Testis (tissue), 3 donors: ENCODE measurements around the gene SUGP2. TPM values are rescaled to one million over a fixed set of nuclear protein-coding genes. Genes with fewer than 3 reads are reported as not detected.

ENCODE experiments used
- DNase-seq: peaks from one replicate; pipeline ENCODE4 v3.0.0-alpha.2; 2019
- H3K27ac ChIP-seq, 2 donors: fragments of 200-600 bp; sonication (generic); one replicate each; pipeline ENCODE4 v1.5.1; 2019
- H3K27me3 ChIP-seq: fragments of 200-600 bp; sonication (generic); one replicate; pipeline ENCODE4 v1.5.1; 2019
- H3K36me3 ChIP-seq: fragments of 200-600 bp; sonication (generic); one replicate; pipeline ENCODE4 v1.5.1; 2017; ENCODE audit warnings: low read depth; ENCODE audit errors: missing control alignments
- H3K4me1 ChIP-seq: fragments of 200-600 bp; sonication (generic); one replicate; pipeline ENCODE4 v1.5.1; 2019
- H3K4me3 ChIP-seq, 2 donors: fragments of 200-600 bp; sonication (generic); one replicate each; pipeline ENCODE4 v1.5.1; 2017 to 2019
- H3K9me3 ChIP-seq: fragments of 200-600 bp; sonication (generic); one replicate; pipeline ENCODE4 v1.5.1; 2017
- POLR2A ChIP-seq: fragments of 450-650 bp; IDR thresholded peaks from one replicate; pipeline ENCODE4 v1.6.1; 2017; ENCODE audit warnings: antibody characterized with exemption, mild to moderate bottlenecking, moderate library complexity
- WGBS, 2 donors: methylation state at CpG; one replicate each; pipeline ENCODE4 v1.1.5; 2018; 5-methylcytosine and 5-hydroxymethylcytosine counted together
- intact Hi-C: fragments of 100-400 bp; cut with DNase I; formaldehyde crosslinking; loops from one replicate; pipeline ENCODE4 v1.15.1; 2023; ENCODE audit warnings: low total_unique reads
- polyA plus RNA-seq: library from polyadenylated mRNA; stranded (reverse); fragments of 350-450 nt; fragmentation: Illumina TruSeq; extraction: RNeasy Lipid Tissue Mini Kit (QIAGEN cat#74804); gene quantifications from one replicate; pipeline ENCODE4 v1.2.3, GENCODE V29; 2014; ENCODE audit warnings: low read depth, low replicate concordance; ENCODE audit not compliant: insufficient read depth
- total RNA-seq, 2 donors: library from RNA; depleted of rRNA; stranded (reverse); fragments of >200 nt; gene quantifications; one replicate each; pipeline ENCODE4 v1.2.3, GENCODE V29; 2016
- TF ChIP-seq, protein P1 (sequence below), 3 experiments: fragments of 450-650 bp in 2 of 3; fragments of 200-600 bp in 1 of 3; sonication (generic) in 1 of 3; IDR thresholded peaks; one replicate each; pipeline ENCODE4 v1.5.1; 2016 to 2019; ENCODE audit warnings: antibody characterized with exemption in 3 of 3, mild to moderate bottlenecking in 2 of 3, moderate library complexity in 1 of 3

Gene SUGP2
- total and polyA plus RNA-seq, 3 donors from 2014 or later: 176 to 331 (median 254) TPM

DNA sequence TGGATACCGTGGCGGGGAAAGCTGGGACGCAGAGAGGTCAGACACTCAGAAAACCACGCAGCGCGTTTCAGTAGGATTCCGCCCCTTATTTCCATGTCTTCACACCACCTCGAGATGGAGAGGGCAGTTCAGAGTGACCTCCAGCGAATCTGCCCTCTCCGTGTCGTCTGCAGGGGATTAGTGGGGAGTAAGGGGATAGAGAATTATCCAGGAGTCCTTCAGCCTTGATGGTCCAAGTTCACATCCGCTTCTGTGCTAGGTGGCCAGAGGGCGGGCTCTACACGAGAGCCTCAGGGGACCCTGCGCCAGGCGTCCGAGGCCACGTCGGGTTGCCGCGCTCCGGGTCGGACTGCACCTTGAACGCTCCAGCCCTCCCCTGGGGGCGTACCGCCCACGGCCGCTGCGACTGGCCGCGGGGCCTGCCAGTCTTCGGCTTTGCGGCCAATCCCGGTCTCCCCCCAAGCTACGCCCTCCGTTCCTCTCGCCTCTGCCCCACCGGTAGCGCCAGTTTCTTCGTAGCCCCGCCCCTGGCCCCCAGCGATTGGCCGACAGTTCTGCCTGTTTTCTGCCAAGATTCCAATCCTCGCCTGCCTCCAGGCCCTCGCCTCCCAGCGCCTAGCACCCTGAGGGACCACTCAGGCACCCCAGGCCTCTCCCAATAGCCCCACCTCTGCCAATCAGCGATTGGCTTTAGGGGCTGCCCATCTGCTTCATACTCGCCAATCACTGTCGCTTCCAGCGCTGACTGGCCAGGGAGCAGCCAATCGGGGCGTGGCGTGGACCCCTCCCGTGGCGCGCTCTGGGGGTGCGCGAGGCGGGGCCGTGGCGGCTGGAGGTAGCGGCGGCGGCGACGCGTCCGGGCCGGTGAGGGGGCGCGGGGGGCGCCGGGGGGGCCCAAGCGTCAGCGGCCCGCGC, 30.1 kb upstream of the SUGP2 start, which contains the start of gene SLC25A42:
Gene SLC25A42, plus strand, starts transcription at position 812 of the 915 bp plus-strand sequence. CDS start 32,131 bp downstream, outside the sequence.
- peaks cover 24% of the 10 kb centered on the region for H3K4me1 ChIP-seq

DNA sequence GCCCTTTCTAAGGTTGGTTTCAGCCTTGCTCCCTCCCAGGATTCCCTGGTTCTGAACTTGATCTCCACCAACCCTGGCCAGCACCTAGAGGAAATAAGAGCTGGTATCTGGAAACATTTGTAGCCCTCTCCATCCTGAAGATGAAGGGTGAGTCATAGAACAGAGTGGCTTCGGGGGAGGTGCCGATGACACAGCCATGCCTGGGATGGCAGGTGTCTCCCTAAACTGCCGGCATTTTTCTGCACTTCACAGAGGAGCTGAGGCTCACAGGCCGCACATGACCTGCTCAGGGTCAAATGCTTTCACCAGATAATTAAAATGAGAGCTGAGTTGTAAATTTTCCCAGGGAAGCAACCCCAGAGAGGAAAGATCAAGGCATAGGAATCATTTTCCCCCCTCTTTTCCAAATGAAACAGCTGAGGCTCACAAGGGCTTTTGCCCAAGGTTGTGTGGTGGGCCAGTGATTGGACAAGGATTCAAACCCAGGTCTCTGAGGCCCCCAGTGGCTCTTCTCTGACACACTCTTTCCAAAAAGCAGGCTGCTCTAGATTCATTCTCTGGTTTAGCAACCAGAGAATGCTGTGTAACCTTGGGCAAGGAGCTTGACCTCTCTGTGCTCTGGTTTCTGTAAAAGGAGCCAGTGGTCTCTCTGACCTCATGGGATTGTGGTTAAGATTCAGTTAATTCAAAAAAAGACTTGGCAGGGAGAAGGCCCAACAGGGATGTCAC, 29.3 kb upstream of the SUGP2 start:
- intact Hi-C loops: loop anchor here (10.0 kb wide), 1 partner anchor 82 kb away; no protein-coding TSS in a partner anchor
- Histone ChIP-seq H3K27ac (peak overlapping the region in 1 of 2 donors; percentile 76), H3K36me3 (no peaks in the 10 kb centered on the region), H3K27me3 (no peaks in the 10 kb centered on the region), H3K9me3 (no peaks in the 10 kb centered on the region), H3K4me3 (peak overlapping the region; percentile 45 to 75), H3K4me1 (peaks cover 24% of the 10 kb centered on the region)
- no peak for TF ChIP-seq POLR2A
- TF ChIP-seq, protein P1, sequence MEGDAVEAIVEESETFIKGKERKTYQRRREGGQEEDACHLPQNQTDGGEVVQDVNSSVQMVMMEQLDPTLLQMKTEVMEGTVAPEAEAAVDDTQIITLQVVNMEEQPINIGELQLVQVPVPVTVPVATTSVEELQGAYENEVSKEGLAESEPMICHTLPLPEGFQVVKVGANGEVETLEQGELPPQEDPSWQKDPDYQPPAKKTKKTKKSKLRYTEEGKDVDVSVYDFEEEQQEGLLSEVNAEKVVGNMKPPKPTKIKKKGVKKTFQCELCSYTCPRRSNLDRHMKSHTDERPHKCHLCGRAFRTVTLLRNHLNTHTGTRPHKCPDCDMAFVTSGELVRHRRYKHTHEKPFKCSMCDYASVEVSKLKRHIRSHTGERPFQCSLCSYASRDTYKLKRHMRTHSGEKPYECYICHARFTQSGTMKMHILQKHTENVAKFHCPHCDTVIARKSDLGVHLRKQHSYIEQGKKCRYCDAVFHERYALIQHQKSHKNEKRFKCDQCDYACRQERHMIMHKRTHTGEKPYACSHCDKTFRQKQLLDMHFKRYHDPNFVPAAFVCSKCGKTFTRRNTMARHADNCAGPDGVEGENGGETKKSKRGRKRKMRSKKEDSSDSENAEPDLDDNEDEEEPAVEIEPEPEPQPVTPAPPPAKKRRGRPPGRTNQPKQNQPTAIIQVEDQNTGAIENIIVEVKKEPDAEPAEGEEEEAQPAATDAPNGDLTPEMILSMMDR (IDR thresholded peaks at IDR 0.05): no peak
- DNase-seq: no peak
- WGBS, 2 donors: 46 to 65% methylated on average over 4 of the region's 4 CpGs

More for the DNA sequence above, 30.1 kb upstream of the SUGP2 start, which contains the start of gene SLC25A42:
- peak; percentile 99 for DNase-seq
- peak within 1 kb of the TSS; percentile 35 to 76 for H3K27ac ChIP-seq
- no peaks in the 10 kb centered on the region for H3K9me3 ChIP-seq
- no peak for TF ChIP-seq POLR2A
- TF ChIP-seq, protein P1 (IDR thresholded peaks at IDR 0.05): no peak
- H3K27me3 ChIP-seq: no peaks in the 10 kb centered on the region
- 2 to 6% methylated on average over 11 to 61 of the region's 77 CpGs for WGBS, 2 donors
- intact Hi-C loops: loop anchor here (10.0 kb wide), 1 partner anchor 81 kb away; no protein-coding TSS in a partner anchor
- H3K36me3 ChIP-seq: no peaks in the 10 kb centered on the region
- peak within 1 kb of the TSS; percentile 68 to 75 for H3K4me3 ChIP-seq

DNA sequence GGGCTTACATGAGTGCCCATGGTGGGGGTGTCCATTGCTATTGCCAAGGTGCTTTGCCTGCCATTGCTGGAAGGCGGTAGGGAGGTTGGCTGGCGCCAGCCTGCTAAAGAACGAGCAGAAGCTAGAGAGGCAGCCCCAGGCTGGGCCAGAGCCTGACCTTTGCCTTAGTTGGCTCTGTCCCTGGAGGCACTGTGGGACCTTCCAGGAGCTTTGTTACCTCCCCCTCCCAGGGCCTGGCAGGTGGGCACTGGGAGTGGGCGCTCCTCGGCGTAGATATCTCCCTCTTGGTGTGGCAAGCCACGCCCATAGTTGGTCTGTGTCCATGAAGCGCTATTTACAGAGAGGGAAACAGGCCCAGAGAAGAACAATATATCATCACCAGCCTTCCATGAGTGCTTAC, 28.2 kb upstream of the SUGP2 start:
- H3K27ac ChIP-seq: no peak overlapping the region
- no peak overlapping the region for H3K4me3 ChIP-seq
- peaks cover 24% of the 10 kb centered on the region for H3K4me1 ChIP-seq
- no peak for TF ChIP-seq POLR2A
- TF ChIP-seq, protein P1 (IDR thresholded peaks at IDR 0.05): no peak
- no peaks in the 10 kb centered on the region for H3K9me3 ChIP-seq
- no peaks in the 10 kb centered on the region for H3K27me3 ChIP-seq
- WGBS, 2 donors: 76 to 90% methylated on average over 6 to 8 of the region's 8 CpGs
- intact Hi-C loops: loop anchor here (10.0 kb wide), 1 partner anchor 83 kb away; no protein-coding TSS in a partner anchor
- H3K36me3 ChIP-seq: no peaks in the 10 kb centered on the region
- DNase-seq: no peak

DNA sequence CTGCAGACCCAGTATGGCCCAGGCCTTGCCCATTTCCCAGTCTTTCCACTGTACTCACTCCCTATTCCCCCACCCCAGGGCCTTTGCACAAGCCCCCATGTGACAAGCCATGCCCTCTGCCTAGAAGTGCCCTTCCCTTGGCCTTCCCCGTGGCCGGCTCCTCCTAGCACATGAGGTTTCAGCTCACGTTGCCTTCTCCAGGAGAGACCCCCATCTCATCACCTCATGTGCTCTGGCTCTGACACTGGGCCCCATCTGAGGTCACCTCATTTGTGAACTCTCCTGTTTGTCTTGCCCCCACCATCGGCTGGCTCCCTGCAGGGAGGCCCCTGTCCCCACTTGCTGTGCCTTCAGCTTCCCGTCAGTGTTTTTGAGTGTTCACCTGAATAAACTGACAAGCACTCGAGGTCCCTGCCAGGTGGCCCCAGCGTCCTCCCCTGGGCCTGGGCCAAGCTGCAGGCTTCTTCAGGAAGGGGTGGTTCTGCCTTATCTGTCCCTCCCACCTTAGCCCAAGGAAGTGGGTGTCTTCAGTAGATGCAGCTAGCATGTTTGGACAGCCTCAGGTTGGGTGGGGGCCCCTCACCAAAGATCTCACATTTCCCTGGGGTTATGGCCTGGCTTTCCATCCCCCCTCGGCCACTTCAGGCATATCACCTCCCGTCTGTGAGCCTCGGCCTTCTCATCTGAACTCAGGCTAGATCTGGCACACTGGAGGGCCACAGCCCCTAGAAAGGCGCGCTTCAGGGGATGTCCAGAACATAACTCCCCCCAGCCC, 26.7 kb upstream of the SUGP2 start:
- TF ChIP-seq, protein P1 (IDR thresholded peaks at IDR 0.05): no peak
- no peak for TF ChIP-seq POLR2A
- Histone ChIP-seq H3K9me3 (no peaks in the 10 kb centered on the region), H3K36me3 (no peaks in the 10 kb centered on the region), H3K4me3 (no peak overlapping the region), H3K4me1 (peaks cover 24% of the 10 kb centered on the region), H3K27ac (peak overlapping the region in 1 of 2 donors; percentile 19), H3K27me3 (no peaks in the 10 kb centered on the region)
- intact Hi-C loops: loop anchor here (10.0 kb wide), 1 partner anchor 85 kb away; no protein-coding TSS in a partner anchor
- DNase-seq: no peak
- WGBS, 2 donors: 80% methylated on average over 12 of the region's 12 CpGs
